ENCODE results near the gene ARHGEF26.

ARHGEF26 gene

GRCh38 chr3:154304116-154304786 lies 183.1 kb downstream of the ARHGEF26 start:
- Histone ChIP-seq H3K9ac (ENCODE audit: low read depth, low read length) (no peak overlapping the region), H3K36me3 (ENCODE audit: insufficient read depth, low read length) (peaks cover 22% of the 10 kb centered on the region), H3K4me1 (ENCODE audit: insufficient read depth, low read length) (no peaks in the 10 kb centered on the region), H3K9me3 (ENCODE audit: control insufficient read depth, insufficient read depth, low read length) (no peaks in the 10 kb centered on the region)

GRCh38 chr3:154304936-154305335 lies 183.7 kb downstream of the ARHGEF26 start:
- Histone ChIP-seq H3K9me3 (ENCODE audit: control insufficient read depth, insufficient read depth, low read length) (no peaks in the 10 kb centered on the region), H3K4me1 (ENCODE audit: insufficient read depth, low read length) (no peaks in the 10 kb centered on the region), H3K36me3 (ENCODE audit: insufficient read depth, low read length) (peaks cover 22% of the 10 kb centered on the region), H3K9ac (ENCODE audit: low read depth, low read length) (no peak overlapping the region)

- Histone ChIP-seq H3K4me1 (ENCODE audit: insufficient read depth, low read length) (no peaks in the 10 kb centered on the region), H3K9me3 (ENCODE audit: control insufficient read depth, insufficient read depth, low read length) (no peaks in the 10 kb centered on the region), H3K36me3 (ENCODE audit: insufficient read depth, low read length) (peaks cover 13% of the 10 kb centered on the region), H3K9ac (ENCODE audit: low read depth, low read length) (no peak overlapping the region)
Observed at GRCh38 chr3:154307363-154307762, 186.2 kb downstream of the ARHGEF26 start.
